Measurements from ENCODE around the gene PRR5. TPM values are rescaled to one million over a fixed set of nuclear protein-coding genes. Genes with fewer than 3 reads are reported as not detected.

PRR5 gene
- total RNA-seq, 2 experiments from 2014 or later: 29.0 to 31.6 TPM

- H3K9me3 Mint-ChIP-seq: no peaks in the 10 kb centered on the region
- Histone ChIP-seq H3K36me3 (ENCODE audit: insufficient read depth, low read length) (no peaks in the 10 kb centered on the region), H3K4me3 (ENCODE audit: low read length) (no peak overlapping the region), H3K27ac (ENCODE audit: low read depth in 1 of 2, low read length in 2 of 2) (no peak overlapping the region), H3K27me3 (ENCODE audit: control insufficient read depth in 1 of 2, insufficient read depth in 2 of 2, low read length in 2 of 2) (no peaks in the 10 kb centered on the region), H3K4me1 (ENCODE audit: insufficient read depth, low read length) (peaks cover 62% of the 10 kb centered on the region), H3K9me3 (ENCODE audit: control insufficient read depth in 1 of 2, insufficient read depth in 1 of 2, low read length in 2 of 2) (peaks cover 0 to 11% of the 10 kb centered on the region in 2 experiments)
- no peak for ATAC-seq (ENCODE audit: poor library complexity)
- peak overlapping the region; percentile 42 for H3K4me3 Mint-ChIP-seq
- peaks cover 53% of the 10 kb centered on the region for H3K4me1 Mint-ChIP-seq (ENCODE audit: low read depth)
- intact Hi-C loops (cut with DNase I, micrococcal nuclease): loop anchor here in 1 of 2 experiments (5.0 to 10.0 kb wide), 2 partner anchors 168 to 480 kb away; partner anchors contain the start of genes PARVG and RTL6
- H3K36me3 Mint-ChIP-seq (ENCODE audit: low read depth): no peaks in the 10 kb centered on the region
- ChIA-PET CTCF (interaction anchor here (1.8 to 4.0 kb wide), 2 partner anchors 19 to 20 kb away, joined by 13 to 22 read pairs; no protein-coding TSS in a partner anchor), POLR2A (no interaction called here)
- no peaks in the 10 kb centered on the region for H3K27me3 Mint-ChIP-seq
- H3K27ac Mint-ChIP-seq: peak overlapping the region; percentile 88
- TF ChIP-seq CTCF (IDR thresholded peaks at IDR 0.05): no peak
- DNase-seq: peak in 3 of 14 experiments; percentile 35 to 42 (median 42)
Measured at GRCh38 chr22:44665115-44665514, 36.9 kb upstream of the PRR5 start.

- intact Hi-C loops (cut with DNase I, micrococcal nuclease): loop anchor here in 1 of 2 experiments (5.0 to 10.0 kb wide), 2 partner anchors 169 to 481 kb away; partner anchors contain the start of genes PARVG and RTL6
- no peaks in the 10 kb centered on the region for H3K36me3 Mint-ChIP-seq (ENCODE audit: low read depth)
- DNase-seq (no peak), ATAC-seq (ENCODE audit: poor library complexity) (no peak)
- H3K27me3 Mint-ChIP-seq: no peaks in the 10 kb centered on the region
- Histone ChIP-seq H3K36me3 (ENCODE audit: insufficient read depth, low read length) (no peaks in the 10 kb centered on the region), H3K4me3 (ENCODE audit: low read length) (no peak overlapping the region), H3K4me1 (ENCODE audit: insufficient read depth, low read length) (peaks cover 72% of the 10 kb centered on the region), H3K27ac (ENCODE audit: low read depth in 1 of 2, low read length in 2 of 2) (no peak overlapping the region), H3K9me3 (ENCODE audit: control insufficient read depth in 1 of 2, insufficient read depth in 1 of 2, low read length in 2 of 2) (peaks cover 0 to 11% of the 10 kb centered on the region in 2 experiments), H3K27me3 (ENCODE audit: control insufficient read depth in 1 of 2, insufficient read depth in 2 of 2, low read length in 2 of 2) (no peaks in the 10 kb centered on the region)
- H3K4me1 Mint-ChIP-seq (ENCODE audit: low read depth): peaks cover 63% of the 10 kb centered on the region
- H3K27ac Mint-ChIP-seq: peak overlapping the region; percentile 88
- H3K9me3 Mint-ChIP-seq: no peaks in the 10 kb centered on the region
- CTCF ChIA-PET: interaction anchor here (4.0 kb wide), 1 partner anchor 18 kb away, joined by 22 read pairs; no protein-coding TSS in a partner anchor
- H3K4me3 Mint-ChIP-seq: peak overlapping the region; percentile 85
- no peak for TF ChIP-seq CTCF (IDR thresholded peaks at IDR 0.05)
- POLR2A ChIA-PET: interaction anchor here (1.2 kb wide), 1 partner anchor 712 kb away, joined by 3 read pairs; no protein-coding TSS in a partner anchor
Measured at GRCh38 chr22:44666207-44666585, 35.8 kb upstream of the PRR5 start.

- peak in 1 of 14 experiments; percentile 31 for DNase-seq
- no peak for ATAC-seq (ENCODE audit: poor library complexity)
- Histone ChIP-seq H3K27ac (ENCODE audit: low read depth in 1 of 2, low read length in 2 of 2) (peak overlapping the region; percentile 83 to 86), H3K9me3 (ENCODE audit: control insufficient read depth in 1 of 2, insufficient read depth in 1 of 2, low read length in 2 of 2) (peaks cover 0 to 9% of the 10 kb centered on the region in 2 experiments), H3K27me3 (ENCODE audit: control insufficient read depth in 1 of 2, insufficient read depth in 2 of 2, low read length in 2 of 2) (no peaks in the 10 kb centered on the region), H3K4me1 (ENCODE audit: insufficient read depth, low read length) (peaks cover 80% of the 10 kb centered on the region), H3K36me3 (ENCODE audit: insufficient read depth, low read length) (no peaks in the 10 kb centered on the region), H3K4me3 (ENCODE audit: low read length) (peak overlapping the region; percentile 64)
- ChIA-PET CTCF (interaction anchor here (4.0 kb wide), 1 partner anchor 17 kb away, joined by 22 read pairs; no protein-coding TSS in a partner anchor), POLR2A (interaction anchor here (0.8 to 1.0 kb wide), 2 partner anchors 13 to 15 kb away, joined by 3 read pairs; no protein-coding TSS in a partner anchor)
- H3K27ac Mint-ChIP-seq: peak overlapping the region; percentile 88
- intact Hi-C loops (cut with DNase I, micrococcal nuclease): loop anchor here in 1 of 2 experiments (5.0 to 10.0 kb wide), 2 partner anchors 170 to 482 kb away; partner anchors contain the start of genes PARVG and RTL6
- H3K4me3 Mint-ChIP-seq: peak overlapping the region; percentile 85
- H3K4me1 Mint-ChIP-seq (ENCODE audit: low read depth): peaks cover 73% of the 10 kb centered on the region
- H3K36me3 Mint-ChIP-seq (ENCODE audit: low read depth): no peaks in the 10 kb centered on the region
- no peaks in the 10 kb centered on the region for H3K27me3 Mint-ChIP-seq
- TF ChIP-seq CTCF (IDR thresholded peaks at IDR 0.05): no peak
- no peaks in the 10 kb centered on the region for H3K9me3 Mint-ChIP-seq
Measured at GRCh38 chr22:44667276-44667675, 34.7 kb upstream of the PRR5 start.

Measured in CD4-positive, alpha-beta T cell (primary cell).